CD1c-positive myeloid dendritic cell (primary cell): ENCODE data around the gene TMEM231.
A peak's percentile ranks its signal among the peaks of the same experiment; 100 is the strongest.
"Not testable (repeated sequence)": the region's sequence is repeated elsewhere in the genome, so short reads cannot be mapped to it uniquely, and the experiment has no call there.

Experiments
- DNase-seq: peaks from one replicate; pipeline ENCODE4 v3.0.0-alpha.2; 2016; ENCODE audit errors: extremely low spot score

TMEM231 gene

GRCh38 chr16:75532142-75532765, 23.8 kb downstream of the TMEM231 start:
- no peak for DNase-seq

GRCh38 chr16:75529959-75530358, 26.1 kb downstream of the TMEM231 start:
- DNase-seq = no peak

- no peak for DNase-seq
Measured at GRCh38 chr16:75529056-75529905, 26.8 kb downstream of the TMEM231 start.

- no peak for DNase-seq
Measured at GRCh38 chr16:75527825-75528299, 28.2 kb downstream of the TMEM231 start.

GRCh38 chr16:75526032-75526790, 29.8 kb downstream of the TMEM231 start:
- DNase-seq = no peak

- DNase-seq = no peak
Measured at GRCh38 chr16:75519175-75519574, 36.9 kb downstream of the TMEM231 start.

GRCh38 chr16:75516189-75516966, 39.7 kb downstream of the TMEM231 start:
- DNase-seq = peak; percentile 6

- no peak for DNase-seq
Measured at GRCh38 chr16:75514296-75514695, 41.8 kb downstream of the TMEM231 start.

GRCh38 chr16:75506574-75506973, 49.5 kb downstream of the TMEM231 start:
- peak; percentile 89 for DNase-seq

- no peak for DNase-seq
Measured at GRCh38 chr16:75506107-75506506, 49.9 kb downstream of the TMEM231 start.

GRCh38 chr16:75503801-75504200, 52.3 kb downstream of the TMEM231 start:
- DNase-seq = no peak

- no peak for DNase-seq
Measured at GRCh38 chr16:75502916-75503605, 53.0 kb downstream of the TMEM231 start.

- DNase-seq = not testable (repeated sequence)
Measured at GRCh38 chr16:75501820-75502219, 54.2 kb downstream of the TMEM231 start.

- no peak for DNase-seq
Measured at GRCh38 chr16:75501359-75501758, 54.7 kb downstream of the TMEM231 start.

GRCh38 chr16:75498605-75499322, 57.3 kb downstream of the TMEM231 start:
- not testable (repeated sequence) for DNase-seq

- DNase-seq = no peak
Measured at GRCh38 chr16:75497558-75497957, 58.5 kb downstream of the TMEM231 start.

- DNase-seq = peak; percentile 7
Measured at GRCh38 chr16:75495076-75495674, 60.9 kb downstream of the TMEM231 start, which contains the start of gene CHST6. TSS of gene CHST6 (minus strand) at chr16:75495441. CDS start at chr16:75479828, 15,613 bp downstream.

GRCh38 chr16:75494661-75495075, 61.4 kb downstream of the TMEM231 start:
- DNase-seq = no peak

- DNase-seq = no peak
Measured at GRCh38 chr16:75494184-75494583, 61.9 kb downstream of the TMEM231 start.

- no peak for DNase-seq
Measured at GRCh38 chr16:75491876-75492275, 64.2 kb downstream of the TMEM231 start.
